HCT116 (cell line): Measurements from ENCODE around the gene ITSN1. TPM values are rescaled to one million over a fixed set of nuclear protein-coding genes. Genes with fewer than 3 reads are reported as not detected.

ENCODE experiments used
- ATAC-seq: fragments of 200-7000 bp; cut with Tn5 transposase; 2 replicates; pipeline ENCODE4 v1.9.1; 2020; ENCODE audit warnings: mild to moderate bottlenecking, moderate library complexity
- BruUV-seq: library from RNA; stranded (reverse); fragments of 400-500 nt; replicated peaks from 2 replicates; lab custom pipeline; 2021; lab: Mats Ljungman, UMichigan
- CTCF ChIA-PET: fragments of 300-600 bp; sonication (Branson Sonifier 250); formaldehyde crosslinking; loops from one replicate; lab custom pipeline; 2021; ENCODE audit warnings: antibody characterized with exemption; lab: Charles Lee
- POLR2A ChIA-PET: fragments of 300-600, 350-600 bp; sonication (Branson Sonifier 250); formaldehyde crosslinking; loops from one replicate; lab custom pipeline; 2021; ENCODE audit warnings: antibody characterized with exemption; lab: Charles Lee
- RAD21 ChIA-PET, 2 experiments: fragments of 300-600 bp; sonication (Branson Sonifier 250); formaldehyde crosslinking; loops; one replicate each; lab custom pipeline; 2023; ENCODE audit warnings: low total read pairs in 2 of 2; ENCODE audit not compliant: uncharacterized antibody in 2 of 2, unreplicated experiment in 2 of 2, low non-redundant PET in 1 of 2; lab: Charles Lee
- DNase-seq: peaks from one replicate; pipeline ENCODE4 v3.0.0-alpha.2; 2010; ENCODE audit warnings: low read depth, low spot score
- H2AFZ ChIP-seq: fragments of 200-600 bp; shearing (Covaris generic), sonication (generic); 2 replicates; pipeline ENCODE4 v1.6.1; 2017; ENCODE audit warnings: low read depth, mixed run types, mixed read lengths, antibody characterized with exemption, low read length; ENCODE audit not compliant: poor library complexity, severe bottlenecking
- H3K27ac ChIP-seq: 2 replicates; pipeline ENCODE4 v1.5.1; 2012; ENCODE audit warnings: low read depth, low read length
- H3K27me3 ChIP-seq: fragments of 200-600 bp; sonication (generic); 2 replicates; pipeline ENCODE4 v1.6.1; 2016; ENCODE audit warnings: mixed run types, low read length, mixed read lengths; ENCODE audit not compliant: insufficient read depth
- H3K36me3 ChIP-seq, 2 experiments: fragments of 200-500 bp in 1 of 2; fragments of 200-600 bp in 1 of 2; sonication (Bioruptor generic) in 1 of 2; sonication (generic) in 1 of 2; 2 replicates each; pipeline versions ENCODE4 v1.5.1 to v1.6.1; 2014 to 2016; ENCODE audit warnings: low read length in 2 of 2, inconsistent platforms in 1 of 2, mixed read lengths in 1 of 2, mixed run types in 1 of 2; ENCODE audit not compliant: insufficient read depth in 2 of 2, control insufficient read depth in 1 of 2
- H3K4me1 ChIP-seq, 2 experiments: fragments of 200-600 bp in 1 of 2; sonication (generic) in 1 of 2; 2 replicates each; pipeline versions ENCODE4 v1.5.1 to v1.6.1; 2012 to 2017; ENCODE audit warnings: low read length in 2 of 2, inconsistent platforms in 1 of 2, mild to moderate bottlenecking in 1 of 2, mixed read lengths in 1 of 2, mixed run types in 1 of 2, moderate library complexity in 1 of 2; ENCODE audit not compliant: insufficient read depth in 2 of 2, control insufficient read depth in 1 of 2
- H3K4me2 ChIP-seq: fragments of 200-600 bp; sonication (generic); 2 replicates; pipeline ENCODE4 v1.6.1; 2017; ENCODE audit warnings: mixed run types, low read length, mixed read lengths
- H3K4me3 ChIP-seq, 2 experiments: fragments of 200-600 bp in 1 of 2; sonication (generic) in 1 of 2; replicated peaks in 1 of 2; 2 replicates each; pipeline ENCODE4 v1.5.1; 2011 to 2016; ENCODE audit warnings: low read length in 2 of 2, control low read depth in 1 of 2, low read depth in 1 of 2, mild to moderate bottlenecking in 1 of 2, mixed read lengths in 1 of 2, mixed run types in 1 of 2
- H3K79me2 ChIP-seq: fragments of 200-600 bp; sonication (generic); 2 replicates; pipeline ENCODE4 v1.6.1; 2017; ENCODE audit warnings: mild to moderate bottlenecking, mixed run types, low read length, moderate library complexity, mixed read lengths; ENCODE audit not compliant: insufficient read depth
- H3K9ac ChIP-seq: fragments of 200-600 bp; sonication (generic); 2 replicates; pipeline ENCODE4 v1.6.1; 2016; ENCODE audit warnings: low read length, mixed read lengths
- H3K9me2 ChIP-seq: fragments of 200-600 bp; sonication (generic), shearing (Covaris generic); 2 replicates; pipeline ENCODE4 v1.6.1; 2017; ENCODE audit warnings: mixed run types, mild to moderate bottlenecking, moderate library complexity; ENCODE audit not compliant: insufficient read depth
- H3K9me3 ChIP-seq, 2 experiments: fragments of 200-500 bp in 1 of 2; fragments of 200-600 bp in 1 of 2; sonication (Bioruptor generic) in 1 of 2; sonication (generic) in 1 of 2; 2 replicates each; pipeline ENCODE4 v1.6.1; 2014 to 2017; ENCODE audit warnings: low read length in 2 of 2, mixed read lengths in 2 of 2, inconsistent platforms in 1 of 2, low read depth in 1 of 2, mild to moderate bottlenecking in 1 of 2, mixed run types in 1 of 2, moderate library complexity in 1 of 2; ENCODE audit not compliant: control insufficient read depth in 1 of 2, insufficient read depth in 1 of 2
- H4K20me1 ChIP-seq: fragments of 200-600 bp; sonication (generic), shearing (Covaris generic); 2 replicates; pipeline ENCODE4 v1.6.1; 2017; ENCODE audit warnings: mixed run types, mild to moderate bottlenecking, moderate library complexity; ENCODE audit not compliant: insufficient read depth
- CBX3 ChIP-seq: IDR thresholded peaks from 2 replicates; pipeline ENCODE4 v1.6.1; 2012; ENCODE audit warnings: low read depth
- ELF1 ChIP-seq: IDR thresholded peaks from 2 replicates; pipeline ENCODE4 v1.6.1; 2012; ENCODE audit warnings: low read depth, borderline replicate concordance
- EZH2phosphoT487 ChIP-seq: fragments of 200-600 bp; IDR thresholded peaks from 2 replicates; pipeline ENCODE4 v1.6.1; 2018; ENCODE audit warnings: antibody characterized with exemption, borderline replicate concordance
- JUND ChIP-seq: IDR thresholded peaks from 2 replicates; pipeline ENCODE4 v1.6.1; 2012
- SIN3A ChIP-seq: IDR thresholded peaks from 2 replicates; pipeline ENCODE4 v1.6.1; 2012; ENCODE audit warnings: low read depth
- TCF7L2 ChIP-seq: IDR thresholded peaks from 2 replicates; pipeline ENCODE4 v1.7.0; 2011; ENCODE audit warnings: borderline replicate concordance, inconsistent platforms; ENCODE audit not compliant: insufficient read depth, insufficient read length; ENCODE audit errors: extremely low read depth
- ZFX ChIP-seq: fragments of 450-650 bp; IDR thresholded peaks from 2 replicates; pipeline ENCODE4 v1.6.1; 2017
- ZNF274 ChIP-seq: fragments of 200-500 bp; sonication (Bioruptor generic); IDR thresholded peaks from 2 replicates; pipeline ENCODE4 v1.6.1; 2014; ENCODE audit warnings: mild to moderate bottlenecking, low read depth, low read length, inconsistent platforms
- intact Hi-C: fragments of 100-400 bp; cut with micrococcal nuclease; formaldehyde crosslinking; loops from 2 replicates; pipeline ENCODE4 v1.10.0; 2022
- total RNA-seq: library from RNA; stranded (reverse); gene quantifications from one replicate; pipeline ENCODE4 v1.2.1, GENCODE V29; 2021; ENCODE audit not compliant: unreplicated experiment
- TF ChIP-seq, protein P1 (sequence below): IDR thresholded peaks from 2 replicates; pipeline ENCODE4 v1.6.1; 2012; ENCODE audit warnings: low read depth

The ITSN1 gene
- total RNA-seq, 1 experiment from 2014 or later: 25.8 TPM

DNA sequence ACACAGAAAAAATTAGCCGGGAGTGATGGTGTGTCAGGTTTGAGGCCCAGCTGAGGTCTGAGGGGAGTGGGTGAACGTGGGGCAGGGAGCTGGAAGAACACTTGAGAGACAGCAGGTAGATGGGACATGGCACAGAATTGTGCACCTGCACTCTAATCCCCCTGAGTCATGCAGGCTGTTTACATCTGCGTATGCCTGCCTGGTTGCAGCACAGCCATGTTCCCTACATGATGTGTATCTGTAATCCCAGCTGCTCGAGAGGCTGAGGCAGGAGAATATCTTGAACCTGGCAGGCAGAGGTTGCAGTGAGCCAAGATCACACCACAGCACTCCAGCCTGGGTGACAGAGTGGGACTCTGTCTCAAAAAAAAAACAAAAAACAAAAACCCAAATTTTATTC lies 228.5 kb downstream of the ITSN1 start:
- intact Hi-C loops: no loop called here

DNA sequence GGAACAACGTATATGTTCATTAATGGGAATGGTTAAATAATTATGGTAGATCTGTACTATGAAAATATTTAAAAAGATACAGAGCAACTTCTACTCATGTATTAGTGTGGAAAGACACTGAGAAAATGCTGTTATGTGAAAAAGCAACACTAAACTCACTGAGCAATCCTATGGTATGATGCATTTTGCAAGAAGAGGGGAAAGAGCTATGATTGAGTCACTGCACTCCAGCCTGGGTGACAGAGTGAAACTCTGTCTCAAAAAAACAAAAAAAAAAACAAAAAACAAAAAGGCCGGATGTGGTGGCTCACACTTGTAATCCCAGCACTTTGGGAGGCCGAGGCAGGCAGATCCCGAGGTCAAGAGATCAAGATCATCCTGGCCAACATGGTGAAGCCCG lies 228.9 kb downstream of the ITSN1 start:
- Histone ChIP-seq H3K9ac (no peak overlapping the region), H3K4me1 (no peaks in the 10 kb centered on the region), H2AFZ (no peak overlapping the region), H3K79me2 (no peaks in the 10 kb centered on the region), H3K27ac (no peak overlapping the region), H3K36me3 (no peaks in the 10 kb centered on the region), H3K9me3 (no peaks in the 10 kb centered on the region), H4K20me1 (no peaks in the 10 kb centered on the region), H3K4me3 (no peak overlapping the region), H3K9me2 (no peaks in the 10 kb centered on the region), H3K4me2 (no peak overlapping the region), H3K27me3 (no peaks in the 10 kb centered on the region)
- TF ChIP-seq EZH2phosphoT487 (no peak), ZNF274 (no peak), ELF1 (no peak)
- POLR2A ChIA-PET: no interaction called here
- DNase-seq: no peak
- CTCF ChIA-PET: no interaction called here
- intact Hi-C loops: no loop called here
- no peak for ATAC-seq
- BruUV-seq: no TSS peak
- RAD21 ChIA-PET: no interaction called here

More for the DNA sequence above, 228.5 kb downstream of the ITSN1 start:
- H3K79me2 ChIP-seq: no peaks in the 10 kb centered on the region
- DNase-seq (no peak), ATAC-seq (no peak)
- no peak overlapping the region for H2AFZ ChIP-seq
- H4K20me1 ChIP-seq: no peaks in the 10 kb centered on the region
- H3K4me2 ChIP-seq: no peak overlapping the region
- H3K36me3 ChIP-seq: no peaks in the 10 kb centered on the region
- no TSS peak for BruUV-seq
- no peaks in the 10 kb centered on the region for H3K9me2 ChIP-seq
- H3K9me3 ChIP-seq: no peaks in the 10 kb centered on the region
- H3K27ac ChIP-seq: no peak overlapping the region
- RAD21 ChIA-PET: no interaction called here
- H3K4me3 ChIP-seq: no peak overlapping the region
- no peak overlapping the region for H3K9ac ChIP-seq
- no peaks in the 10 kb centered on the region for H3K4me1 ChIP-seq
- POLR2A ChIA-PET: no interaction called here
- H3K27me3 ChIP-seq: no peaks in the 10 kb centered on the region
- CTCF ChIA-PET: no interaction called here
- no peak for TF ChIP-seq ZFX
- no peak for TF ChIP-seq CBX3
- no peak for TF ChIP-seq TCF7L2
- TF ChIP-seq JUND: no peak
- TF ChIP-seq, protein P1, sequence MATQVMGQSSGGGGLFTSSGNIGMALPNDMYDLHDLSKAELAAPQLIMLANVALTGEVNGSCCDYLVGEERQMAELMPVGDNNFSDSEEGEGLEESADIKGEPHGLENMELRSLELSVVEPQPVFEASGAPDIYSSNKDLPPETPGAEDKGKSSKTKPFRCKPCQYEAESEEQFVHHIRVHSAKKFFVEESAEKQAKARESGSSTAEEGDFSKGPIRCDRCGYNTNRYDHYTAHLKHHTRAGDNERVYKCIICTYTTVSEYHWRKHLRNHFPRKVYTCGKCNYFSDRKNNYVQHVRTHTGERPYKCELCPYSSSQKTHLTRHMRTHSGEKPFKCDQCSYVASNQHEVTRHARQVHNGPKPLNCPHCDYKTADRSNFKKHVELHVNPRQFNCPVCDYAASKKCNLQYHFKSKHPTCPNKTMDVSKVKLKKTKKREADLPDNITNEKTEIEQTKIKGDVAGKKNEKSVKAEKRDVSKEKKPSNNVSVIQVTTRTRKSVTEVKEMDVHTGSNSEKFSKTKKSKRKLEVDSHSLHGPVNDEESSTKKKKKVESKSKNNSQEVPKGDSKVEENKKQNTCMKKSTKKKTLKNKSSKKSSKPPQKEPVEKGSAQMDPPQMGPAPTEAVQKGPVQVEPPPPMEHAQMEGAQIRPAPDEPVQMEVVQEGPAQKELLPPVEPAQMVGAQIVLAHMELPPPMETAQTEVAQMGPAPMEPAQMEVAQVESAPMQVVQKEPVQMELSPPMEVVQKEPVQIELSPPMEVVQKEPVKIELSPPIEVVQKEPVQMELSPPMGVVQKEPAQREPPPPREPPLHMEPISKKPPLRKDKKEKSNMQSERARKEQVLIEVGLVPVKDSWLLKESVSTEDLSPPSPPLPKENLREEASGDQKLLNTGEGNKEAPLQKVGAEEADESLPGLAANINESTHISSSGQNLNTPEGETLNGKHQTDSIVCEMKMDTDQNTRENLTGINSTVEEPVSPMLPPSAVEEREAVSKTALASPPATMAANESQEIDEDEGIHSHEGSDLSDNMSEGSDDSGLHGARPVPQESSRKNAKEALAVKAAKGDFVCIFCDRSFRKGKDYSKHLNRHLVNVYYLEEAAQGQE: no peak
- TF ChIP-seq ZNF274: no peak
- no peak for TF ChIP-seq SIN3A
